NCI-H2196 treated with DMSO at 0.1 percent for 48 hours (cell line): ENCODE measurements around the gene FOLR3.
"Not testable (repeated sequence)": the region's sequence is repeated elsewhere in the genome, so short reads cannot be mapped to it uniquely, and the experiment has no call there.

Experiments used
- DNase-seq: peaks from one replicate; lab custom pipeline; 2025; ENCODE audit not compliant: unreplicated experiment; lab: John Stamatoyannopoulos, UW

FOLR3 gene

DNA sequence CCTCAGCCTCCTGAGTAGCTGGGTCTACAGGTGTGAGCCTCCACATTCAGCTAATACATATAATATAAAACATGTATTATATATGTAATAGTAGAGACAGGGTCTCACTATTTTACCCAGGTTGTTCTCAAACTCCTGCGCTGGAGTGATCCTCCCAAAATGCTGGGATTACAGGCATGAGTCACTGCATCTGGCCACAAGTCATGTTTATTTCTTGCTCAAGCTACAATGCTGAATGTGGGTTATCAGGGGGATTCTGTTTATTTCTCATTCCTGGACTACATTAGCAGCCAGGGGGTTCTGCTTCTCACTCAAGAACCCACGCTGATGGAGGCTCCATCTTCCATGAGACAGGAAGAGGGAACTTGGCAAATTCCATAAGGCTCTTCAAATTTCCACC, 24.8 kb downstream of the FOLR3 start:
- no peak for DNase-seq

DNA sequence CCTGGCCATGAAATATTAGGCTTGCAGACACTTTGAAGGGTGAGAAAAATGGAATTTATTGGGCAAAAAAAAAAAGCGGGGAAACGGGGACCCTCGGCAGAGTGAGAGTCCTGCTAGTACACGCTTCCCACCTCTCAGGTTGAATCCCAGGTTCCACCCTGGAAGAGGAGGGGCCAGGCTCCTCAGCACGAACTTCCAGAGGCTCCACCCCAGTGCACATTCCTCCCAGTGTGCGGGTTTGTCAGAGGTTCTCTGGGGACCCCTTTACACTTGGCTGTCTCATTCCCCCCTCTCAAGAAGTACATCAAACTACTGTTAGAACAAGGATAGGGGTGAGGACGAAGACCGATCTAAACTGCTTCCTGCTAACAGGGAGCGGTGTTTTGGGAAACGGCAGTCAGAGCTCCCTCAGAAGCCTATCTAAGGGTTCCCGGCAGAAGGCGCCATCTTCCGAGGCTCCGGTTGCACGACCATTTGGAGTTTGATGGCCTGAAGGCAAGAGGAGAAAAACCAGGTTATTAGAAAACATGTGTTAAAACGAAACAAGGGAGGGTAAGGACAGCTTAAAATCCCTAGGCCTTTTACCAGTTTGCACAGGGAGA, 27.5 kb downstream of the FOLR3 start:
- no peak for DNase-seq

DNA sequence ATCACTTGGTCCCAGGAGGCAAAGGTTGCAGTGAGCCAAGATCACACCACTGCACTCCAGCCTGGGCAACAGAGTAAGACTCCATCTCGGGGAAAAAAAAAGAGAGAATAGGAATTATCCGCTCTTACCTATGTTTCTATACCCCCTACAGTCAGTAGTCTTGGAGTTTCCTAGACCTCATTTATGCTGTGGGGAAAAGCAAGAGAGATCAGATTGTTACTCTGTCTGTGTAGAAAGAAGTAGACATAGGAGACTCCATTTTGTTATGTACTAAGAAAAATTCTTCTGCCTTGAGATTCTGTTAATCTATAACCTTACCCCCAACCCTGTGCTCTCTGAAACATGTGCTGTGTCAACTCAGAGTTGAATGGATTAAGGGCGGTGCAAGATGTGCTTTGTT, 28.7 kb downstream of the FOLR3 start:
- not testable (repeated sequence) for DNase-seq

- not testable (repeated sequence) for DNase-seq
Observed at GRCh38 chr11:72169046-72169555, 33.6 kb downstream of the FOLR3 start.

DNA sequence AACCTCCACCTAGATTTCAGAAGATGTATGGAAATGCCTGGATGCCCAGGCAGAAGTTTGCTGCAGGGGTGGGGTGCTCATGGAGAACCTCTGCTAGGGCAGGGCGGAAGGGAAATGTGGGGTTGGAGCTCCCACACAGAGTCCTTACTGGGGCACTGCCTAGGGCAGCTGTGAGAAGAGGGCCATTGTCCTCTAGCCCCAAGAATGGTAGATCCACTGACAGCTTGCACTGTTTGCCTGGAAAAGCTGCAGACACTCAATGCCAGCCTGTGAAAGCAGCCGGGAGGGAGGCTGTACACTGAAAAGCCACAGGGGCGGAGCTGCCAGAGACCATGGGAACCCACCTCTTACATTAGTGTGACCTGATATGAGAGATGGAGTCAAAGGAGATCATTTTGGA, 34.2 kb downstream of the FOLR3 start:
- DNase-seq, result not testable (repeated sequence)

DNA sequence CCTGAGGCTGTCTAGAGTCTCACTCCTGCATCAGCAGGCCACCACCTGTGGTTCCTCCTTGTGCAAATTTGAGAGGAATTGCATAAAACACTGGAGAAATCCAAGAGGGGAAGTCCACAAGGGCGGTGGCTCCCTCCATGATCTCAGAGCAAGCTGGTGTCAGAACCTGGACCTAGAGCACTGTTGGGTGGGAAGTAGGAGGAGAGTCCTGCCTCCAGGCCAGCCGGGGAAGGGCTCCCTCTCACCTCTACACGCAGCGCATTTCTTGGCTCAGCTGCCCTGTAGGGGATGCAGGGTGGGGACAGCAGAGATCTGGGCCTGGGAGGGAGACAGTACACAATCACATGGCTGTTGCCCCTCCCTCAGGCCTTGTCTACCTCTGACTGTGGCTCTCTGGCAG, 36.5 kb downstream of the FOLR3 start:
- DNase-seq, result not testable (repeated sequence)

GRCh38 chr11:72173291-72173690, 37.8 kb downstream of the FOLR3 start:
- no peak for DNase-seq

DNA sequence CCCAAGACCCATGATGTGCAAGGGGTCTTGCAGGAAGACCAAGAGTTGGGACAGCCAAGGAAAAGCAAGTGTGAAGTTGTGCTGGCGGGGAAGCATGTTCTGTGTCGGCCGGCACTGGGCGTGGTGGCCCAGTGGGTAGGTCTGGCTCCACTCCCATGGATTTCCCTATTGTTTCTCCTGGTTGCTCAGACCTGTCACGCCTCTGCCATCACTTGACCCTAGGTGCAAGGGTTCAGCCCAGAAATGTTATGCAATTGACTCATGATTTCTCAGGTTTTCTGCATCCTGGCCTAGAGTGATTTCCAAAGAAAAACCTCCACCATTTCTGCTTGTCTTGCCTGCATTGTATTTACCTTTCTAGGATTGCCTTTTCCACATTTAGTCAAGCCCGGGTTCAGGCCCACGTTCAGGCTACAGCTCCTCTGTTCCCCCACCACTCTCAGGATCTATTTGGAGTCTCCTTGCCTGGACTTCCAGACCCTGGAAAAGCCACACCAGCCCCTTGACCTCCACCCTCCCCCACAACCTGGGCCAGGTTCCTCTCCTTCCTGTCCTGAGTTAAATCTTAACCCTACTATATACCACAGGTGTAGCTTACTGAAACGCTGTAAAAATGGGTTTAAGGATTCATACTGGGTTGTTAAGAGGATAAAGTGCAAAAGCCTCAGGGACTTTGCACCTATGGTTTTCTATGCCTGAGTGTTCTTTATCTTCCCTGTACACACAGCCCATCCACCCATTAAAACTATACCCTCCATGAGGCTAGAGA, 39.0 kb downstream of the FOLR3 start:
- no peak for DNase-seq

- no peak for DNase-seq
Observed at GRCh38 chr11:72177656-72178055, 42.1 kb downstream of the FOLR3 start.

- DNase-seq, result no peak
Observed at GRCh38 chr11:72179049-72179803, 43.7 kb downstream of the FOLR3 start.

DNA sequence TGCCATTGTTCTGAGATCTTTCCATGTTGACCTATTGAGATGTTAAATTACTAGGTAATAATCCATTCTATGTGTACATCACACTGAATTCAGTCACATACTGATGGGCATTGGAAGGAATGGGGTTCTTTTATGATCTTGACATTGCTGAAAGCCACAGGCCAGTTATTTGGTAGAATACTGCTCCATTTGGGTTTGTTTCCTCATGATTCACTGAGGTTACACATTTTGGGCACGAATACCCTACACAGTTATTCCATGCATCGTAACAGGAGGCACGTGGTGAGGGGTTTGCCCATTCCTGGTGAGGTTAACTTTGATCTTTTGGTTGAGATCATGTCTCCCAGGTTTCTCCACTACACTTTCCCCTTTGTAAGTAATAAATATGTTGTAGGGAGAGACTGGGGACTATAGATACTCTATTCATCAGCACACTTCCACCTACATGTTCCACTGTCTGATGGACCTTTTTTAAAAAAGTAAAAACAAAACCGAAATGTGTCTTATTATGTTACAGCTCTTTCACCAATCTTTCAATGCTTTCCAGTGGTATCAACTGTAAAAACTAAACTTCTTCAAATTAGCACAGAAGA, 44.4 kb downstream of the FOLR3 start:
- no peak for DNase-seq

- DNase-seq, result not testable (repeated sequence)
Observed at GRCh38 chr11:72180892-72181552, 45.5 kb downstream of the FOLR3 start.

DNA sequence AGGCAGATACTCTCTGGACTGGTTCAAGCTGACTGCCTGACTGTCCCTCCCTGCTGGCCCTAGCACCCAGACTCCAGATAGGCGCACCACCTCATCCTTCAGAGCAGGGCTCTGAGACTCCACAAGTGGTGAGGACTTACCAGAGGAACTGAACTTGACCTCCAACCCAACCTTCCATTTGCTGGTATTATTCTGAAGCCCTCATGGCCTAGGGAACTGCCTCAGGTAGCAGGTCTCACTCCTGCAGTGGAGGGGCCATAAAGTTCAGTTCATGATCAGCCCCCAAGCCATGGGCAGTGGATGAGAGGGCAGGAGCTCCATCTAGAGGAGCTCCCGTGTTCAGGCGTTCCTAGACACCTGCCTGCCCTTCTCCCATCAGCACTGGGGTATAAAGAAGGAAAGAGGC, 46.0 kb downstream of the FOLR3 start:
- DNase-seq, result not testable (repeated sequence)

DNA sequence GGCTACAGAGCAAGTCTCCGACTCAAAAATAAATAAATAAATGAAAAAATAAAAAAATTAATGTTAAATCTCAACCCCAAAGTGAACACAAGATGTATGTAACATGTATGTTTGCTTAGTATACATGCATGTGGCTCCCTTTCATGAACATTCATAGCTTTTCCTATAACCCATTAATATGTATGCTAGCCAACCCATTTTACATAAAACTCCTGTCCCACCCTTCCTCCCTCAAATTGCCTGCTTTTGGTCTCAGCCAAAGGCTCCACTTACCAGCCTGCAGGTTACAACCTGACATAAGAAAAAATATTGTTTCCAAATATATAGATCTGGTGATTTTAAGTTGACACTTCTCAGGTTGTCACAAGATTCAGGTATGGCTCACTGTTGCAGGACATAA, 52.7 kb downstream of the FOLR3 start:
- no peak for DNase-seq
